ENCODE measurements around the gene ANLN. TPM values are rescaled to one million over a fixed set of nuclear protein-coding genes. Genes with fewer than 3 reads are reported as not detected.
"Not testable (repeated sequence)": the region's sequence is repeated elsewhere in the genome, so short reads cannot be mapped to it uniquely, and the experiment has no call there.

ANLN gene
- total RNA-seq, 1 experiment from 2014 or later, result 106 TPM

DNA sequence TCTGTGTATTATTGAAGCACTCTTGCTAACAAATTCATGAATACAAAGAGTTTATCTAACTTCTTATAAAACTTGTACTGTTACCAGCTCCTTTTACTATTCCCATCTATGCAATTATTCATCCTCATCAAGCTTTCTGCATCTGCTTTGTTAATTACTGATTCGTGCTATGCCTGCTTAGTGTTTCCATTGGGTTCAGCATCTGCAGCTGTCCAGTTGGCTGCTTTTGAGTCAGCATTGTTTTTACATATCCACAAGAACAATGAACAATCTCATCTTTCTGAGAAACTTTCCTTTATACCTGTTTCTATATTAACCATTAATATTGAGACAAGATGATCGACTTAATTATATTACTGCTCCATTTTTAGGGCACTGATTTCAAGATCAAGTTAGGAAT is 19.6 kb upstream of the ANLN start:
- no peak overlapping the region for H3K4me3 Mint-ChIP-seq (ENCODE audit: unreplicated experiment)
- H3K36me3 ChIP-seq (ENCODE audit: control insufficient read depth, insufficient read depth, low read length), result no peaks in the 10 kb centered on the region
- no TSS peak for BruUV-seq (replicated peaks)
- intact Hi-C loops (cut with micrococcal nuclease; ENCODE audit: unreplicated experiment), result no loop called here
- peaks cover 6% of the 10 kb centered on the region for H3K36me3 Mint-ChIP-seq (ENCODE audit: insufficient read depth, unreplicated experiment)
- H3K27me3 ChIP-seq (replicated peaks; ENCODE audit: control insufficient read depth, insufficient read depth, low read length), result no peaks in the 10 kb centered on the region
- H3K9me3 Mint-ChIP-seq (ENCODE audit: unreplicated experiment), result no peaks in the 10 kb centered on the region
- POLR2A ChIA-PET, result no interaction called here
- H3K4me3 ChIP-seq (ENCODE audit: low read depth, low read length), result no peak overlapping the region
- no peaks in the 10 kb centered on the region for H3K4me1 ChIP-seq
- H3K9me3 ChIP-seq, result no peaks in the 10 kb centered on the region
- no peak for DNase-seq
- H3K4me1 Mint-ChIP-seq (ENCODE audit: low read depth, unreplicated experiment), result no peaks in the 10 kb centered on the region
- CTCF ChIA-PET, result no interaction called here
- no peak overlapping the region for H3K27ac Mint-ChIP-seq (ENCODE audit: unreplicated experiment)
- peaks cover 2% of the 10 kb centered on the region for H3K27me3 Mint-ChIP-seq (ENCODE audit: insufficient read depth, unreplicated experiment)
- TF ChIP-seq, protein P1, sequence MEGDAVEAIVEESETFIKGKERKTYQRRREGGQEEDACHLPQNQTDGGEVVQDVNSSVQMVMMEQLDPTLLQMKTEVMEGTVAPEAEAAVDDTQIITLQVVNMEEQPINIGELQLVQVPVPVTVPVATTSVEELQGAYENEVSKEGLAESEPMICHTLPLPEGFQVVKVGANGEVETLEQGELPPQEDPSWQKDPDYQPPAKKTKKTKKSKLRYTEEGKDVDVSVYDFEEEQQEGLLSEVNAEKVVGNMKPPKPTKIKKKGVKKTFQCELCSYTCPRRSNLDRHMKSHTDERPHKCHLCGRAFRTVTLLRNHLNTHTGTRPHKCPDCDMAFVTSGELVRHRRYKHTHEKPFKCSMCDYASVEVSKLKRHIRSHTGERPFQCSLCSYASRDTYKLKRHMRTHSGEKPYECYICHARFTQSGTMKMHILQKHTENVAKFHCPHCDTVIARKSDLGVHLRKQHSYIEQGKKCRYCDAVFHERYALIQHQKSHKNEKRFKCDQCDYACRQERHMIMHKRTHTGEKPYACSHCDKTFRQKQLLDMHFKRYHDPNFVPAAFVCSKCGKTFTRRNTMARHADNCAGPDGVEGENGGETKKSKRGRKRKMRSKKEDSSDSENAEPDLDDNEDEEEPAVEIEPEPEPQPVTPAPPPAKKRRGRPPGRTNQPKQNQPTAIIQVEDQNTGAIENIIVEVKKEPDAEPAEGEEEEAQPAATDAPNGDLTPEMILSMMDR (IDR thresholded peaks at IDR 0.05; ENCODE audit: insufficient read depth in 1 of 2, low read depth in 1 of 2, low read length in 1 of 2, severe bottlenecking in 1 of 2, unreplicated experiment in 1 of 2), result no peak

DNA sequence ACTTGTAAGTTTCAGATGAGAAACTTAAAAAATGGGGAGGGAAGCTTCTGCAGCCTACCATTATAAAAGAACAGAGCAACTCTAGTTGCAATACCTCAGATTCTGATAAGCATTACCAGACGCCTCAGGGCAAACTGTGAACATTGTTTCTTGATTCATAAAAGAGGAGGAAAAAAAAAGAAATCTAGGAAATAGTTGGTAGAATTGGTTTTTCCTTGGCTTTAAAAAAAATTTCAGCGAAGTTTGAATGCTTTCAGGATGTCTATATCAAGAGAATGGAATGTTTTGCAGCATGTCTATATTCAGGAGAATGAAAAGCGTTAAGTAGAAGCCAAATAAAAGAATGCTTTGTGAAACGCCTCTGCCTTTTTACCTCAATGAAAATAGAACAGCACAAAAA is 17.5 kb upstream of the ANLN start:
- Histone ChIP-seq H3K36me3 (ENCODE audit: control insufficient read depth, insufficient read depth, low read length) (no peaks in the 10 kb centered on the region), H3K9me3 (no peaks in the 10 kb centered on the region), H3K4me3 (ENCODE audit: low read depth, low read length) (no peak overlapping the region), H3K4me1 (no peaks in the 10 kb centered on the region), H3K27me3 (replicated peaks; ENCODE audit: control insufficient read depth, insufficient read depth, low read length) (no peaks in the 10 kb centered on the region)
- peaks cover 8% of the 10 kb centered on the region for H3K27me3 Mint-ChIP-seq (ENCODE audit: insufficient read depth, unreplicated experiment)
- DNase-seq, result no peak
- ChIA-PET POLR2A (no interaction called here), CTCF (no interaction called here)
- no TSS peak for BruUV-seq (replicated peaks)
- intact Hi-C loops (cut with micrococcal nuclease; ENCODE audit: unreplicated experiment), result no loop called here
- no peaks in the 10 kb centered on the region for H3K4me1 Mint-ChIP-seq (ENCODE audit: low read depth, unreplicated experiment)
- peaks cover 3% of the 10 kb centered on the region for H3K36me3 Mint-ChIP-seq (ENCODE audit: insufficient read depth, unreplicated experiment)
- H3K27ac Mint-ChIP-seq (ENCODE audit: unreplicated experiment), result no peak overlapping the region
- no peaks in the 10 kb centered on the region for H3K9me3 Mint-ChIP-seq (ENCODE audit: unreplicated experiment)
- TF ChIP-seq, protein P1 (IDR thresholded peaks at IDR 0.05; ENCODE audit: insufficient read depth in 1 of 2, low read depth in 1 of 2, low read length in 1 of 2, severe bottlenecking in 1 of 2, unreplicated experiment in 1 of 2), result no peak
- H3K4me3 Mint-ChIP-seq (ENCODE audit: unreplicated experiment), result no peak overlapping the region

DNA sequence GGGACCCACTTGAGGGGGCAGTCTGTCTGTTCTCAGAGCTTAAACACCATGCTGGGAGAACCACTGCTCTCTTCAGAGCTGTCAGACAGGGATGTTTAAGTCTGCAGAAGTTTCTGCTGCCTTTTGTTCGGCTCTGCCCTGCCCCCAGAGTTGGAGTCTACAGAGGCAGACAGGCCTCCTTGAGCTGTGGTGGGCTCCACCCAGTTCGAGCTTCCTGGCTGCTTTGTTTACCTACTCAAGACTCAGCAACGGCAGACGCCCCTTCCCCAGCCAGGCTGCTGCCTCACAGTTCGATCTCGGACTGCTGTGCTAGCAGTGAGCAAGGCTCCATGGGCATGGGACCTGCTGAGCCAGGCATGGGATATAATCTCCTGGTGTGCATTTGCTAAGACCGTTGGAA is 11.1 kb upstream of the ANLN start:
- intact Hi-C loops (cut with micrococcal nuclease; ENCODE audit: unreplicated experiment); CTCF ChIA-PET; H3K9me3 Mint-ChIP-seq (ENCODE audit: unreplicated experiment); H3K27me3 Mint-ChIP-seq (ENCODE audit: insufficient read depth, unreplicated experiment); H3K27me3 ChIP-seq (replicated peaks; ENCODE audit: control insufficient read depth, insufficient read depth, low read length); H3K9me3 ChIP-seq; H3K36me3 Mint-ChIP-seq (ENCODE audit: insufficient read depth, unreplicated experiment); H3K4me3 ChIP-seq (ENCODE audit: low read depth, low read length); H3K27ac Mint-ChIP-seq (ENCODE audit: unreplicated experiment); H3K4me3 Mint-ChIP-seq (ENCODE audit: unreplicated experiment); H3K4me1 Mint-ChIP-seq (ENCODE audit: low read depth, unreplicated experiment); H3K4me1 ChIP-seq; POLR2A ChIA-PET; BruUV-seq (replicated peaks); H3K36me3 ChIP-seq (ENCODE audit: control insufficient read depth, insufficient read depth, low read length); DNase-seq: not testable (repeated sequence)

DNA sequence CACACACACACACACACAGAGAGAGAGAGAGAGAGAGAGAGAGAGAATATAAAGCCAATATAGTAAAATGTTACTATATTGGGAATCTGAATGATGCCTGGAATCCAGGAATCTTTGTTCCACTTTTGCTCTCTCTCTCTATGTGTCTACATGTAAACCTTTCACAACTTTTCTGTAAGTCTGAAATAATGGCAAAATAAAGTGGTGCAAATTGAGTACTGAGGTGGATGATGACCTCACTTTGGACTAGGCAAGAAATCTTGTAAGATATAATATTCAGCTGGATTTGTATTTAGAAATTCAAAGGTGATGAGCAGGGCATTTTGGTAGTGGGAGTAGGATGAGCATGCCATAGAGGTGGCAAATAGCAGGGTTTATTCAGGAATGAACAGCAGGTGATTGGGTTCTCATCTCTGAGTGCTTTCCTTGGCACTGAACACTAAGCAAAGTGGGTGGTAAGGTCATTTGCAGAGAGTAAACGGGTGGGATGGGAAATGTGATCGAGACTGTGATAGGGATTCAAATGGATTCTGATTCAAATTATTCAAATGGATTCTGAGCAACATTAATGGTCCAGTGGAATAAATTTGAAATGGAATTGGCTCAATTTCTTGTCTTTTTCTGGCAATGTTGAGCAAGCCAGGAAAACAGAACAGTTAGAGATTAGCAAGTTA is 9.7 kb upstream of the ANLN start:
- POLR2A ChIA-PET, result no interaction called here
- no peak overlapping the region for H3K27ac Mint-ChIP-seq (ENCODE audit: unreplicated experiment)
- H3K4me3 ChIP-seq (ENCODE audit: low read depth, low read length), result no peak overlapping the region
- no TSS peak for BruUV-seq (replicated peaks)
- intact Hi-C loops (cut with micrococcal nuclease; ENCODE audit: unreplicated experiment), result no loop called here
- DNase-seq, result no peak
- H3K27me3 Mint-ChIP-seq (ENCODE audit: insufficient read depth, unreplicated experiment), result peaks cover 6% of the 10 kb centered on the region
- H3K36me3 ChIP-seq (ENCODE audit: control insufficient read depth, insufficient read depth, low read length), result no peaks in the 10 kb centered on the region
- H3K27me3 ChIP-seq (replicated peaks; ENCODE audit: control insufficient read depth, insufficient read depth, low read length), result no peaks in the 10 kb centered on the region
- no peaks in the 10 kb centered on the region for H3K9me3 ChIP-seq
- no peaks in the 10 kb centered on the region for H3K9me3 Mint-ChIP-seq (ENCODE audit: unreplicated experiment)
- no peaks in the 10 kb centered on the region for H3K4me1 Mint-ChIP-seq (ENCODE audit: low read depth, unreplicated experiment)
- peaks cover 4% of the 10 kb centered on the region for H3K36me3 Mint-ChIP-seq (ENCODE audit: insufficient read depth, unreplicated experiment)
- CTCF ChIA-PET, result no interaction called here
- H3K4me3 Mint-ChIP-seq (ENCODE audit: unreplicated experiment), result no peak overlapping the region
- H3K4me1 ChIP-seq, result no peaks in the 10 kb centered on the region
- TF ChIP-seq, protein P1 (IDR thresholded peaks at IDR 0.05; ENCODE audit: insufficient read depth in 1 of 2, low read depth in 1 of 2, low read length in 1 of 2, severe bottlenecking in 1 of 2, unreplicated experiment in 1 of 2), result no peak
